Cardiac fibroblast (primary cell): Measurements from ENCODE around the gene DBF4B.

ENCODE experiments used
- DNase-seq, 2 donors: peaks; one replicate each; pipeline versions ENCODE4 v3.0.0 to v3.0.0-alpha.2; 2010; ENCODE audit warnings: low read depth in 2 of 2
- H3K4me3 ChIP-seq, 2 donors: replicated peaks in 1 of 2; 1 replicate in 1 of 2; 2 replicates in 1 of 2; pipeline ENCODE4 v1.5.1; 2011; ENCODE audit warnings: low read depth in 2 of 2, low read length in 2 of 2, mild to moderate bottlenecking in 2 of 2, moderate library complexity in 1 of 2
- TF ChIP-seq, protein P1 (sequence below): IDR thresholded peaks from one replicate; pipeline ENCODE4 v1.5.1; 2011; ENCODE audit warnings: low read depth, mild to moderate bottlenecking, low read length, inconsistent platforms

DBF4B gene, protein sequence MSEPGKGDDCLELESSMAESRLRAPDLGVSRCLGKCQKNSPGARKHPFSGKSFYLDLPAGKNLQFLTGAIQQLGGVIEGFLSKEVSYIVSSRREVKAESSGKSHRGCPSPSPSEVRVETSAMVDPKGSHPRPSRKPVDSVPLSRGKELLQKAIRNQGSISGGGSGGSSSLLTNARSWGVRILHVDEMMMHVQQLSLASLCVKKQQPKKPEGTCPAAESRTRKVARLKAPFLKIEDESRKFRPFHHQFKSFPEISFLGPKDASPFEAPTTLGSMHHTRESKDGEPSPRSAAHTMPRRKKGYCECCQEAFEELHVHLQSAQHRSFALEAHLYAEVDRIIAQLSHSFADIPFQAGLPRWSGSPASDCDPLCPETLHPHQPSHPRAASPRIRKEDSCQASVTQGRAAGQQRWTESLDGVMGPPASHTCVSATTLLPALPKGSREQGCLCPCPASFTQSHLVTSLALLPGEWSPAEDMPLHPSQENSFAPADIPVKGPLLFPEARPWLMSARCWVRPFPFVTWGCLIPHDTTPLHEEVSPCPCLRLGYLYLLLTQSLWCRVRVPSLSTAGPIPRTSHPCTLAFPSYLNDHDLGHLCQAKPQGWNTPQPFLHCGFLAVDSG

DNA sequence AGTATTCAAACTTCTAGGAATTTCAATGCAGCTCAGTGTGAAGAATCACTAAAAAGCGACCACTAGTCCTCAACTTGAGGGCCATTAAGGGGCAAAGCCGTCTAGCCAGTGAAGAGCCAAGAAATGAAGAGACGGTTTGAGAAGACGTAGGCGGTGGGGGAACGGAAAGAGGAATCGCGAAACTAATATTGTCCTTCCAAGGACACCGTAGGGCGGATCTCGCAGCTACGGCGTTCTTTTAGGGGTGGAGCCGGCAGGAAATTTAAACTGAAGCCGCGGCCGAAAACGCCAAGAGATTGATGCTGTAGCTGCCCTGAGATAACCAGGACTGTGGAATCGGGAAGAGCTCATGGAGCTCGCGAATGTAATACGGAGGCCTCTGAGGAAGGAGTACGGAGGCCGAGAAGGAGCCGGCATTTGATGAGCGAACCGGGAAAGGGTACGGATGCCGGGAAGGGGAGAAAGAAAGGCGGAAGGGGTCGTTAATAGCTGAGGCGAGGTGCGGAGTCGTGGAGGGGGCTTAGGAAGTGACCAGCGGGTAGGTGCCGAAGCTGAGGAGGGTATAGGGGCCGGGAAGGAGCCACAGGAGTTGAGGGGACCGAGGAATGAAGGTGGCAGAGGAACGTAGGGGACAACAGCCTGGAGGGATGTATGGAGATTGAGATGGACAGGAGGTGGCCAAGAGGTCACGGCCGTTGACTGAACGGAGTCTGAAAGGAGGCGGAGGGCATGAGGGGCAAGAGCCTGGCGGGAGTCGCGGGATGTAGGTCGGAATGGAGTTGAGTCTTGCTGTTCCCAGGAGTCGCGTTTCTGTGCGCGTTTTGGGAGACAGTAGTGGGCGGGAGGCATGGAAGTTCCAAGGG lies at the start of gene DBF4B:
DBF4B (plus strand) TSS at position 265 of the 863 bp plus-strand sequence; CDS start at position 421, 156 bp downstream.
- TF ChIP-seq, protein P1, sequence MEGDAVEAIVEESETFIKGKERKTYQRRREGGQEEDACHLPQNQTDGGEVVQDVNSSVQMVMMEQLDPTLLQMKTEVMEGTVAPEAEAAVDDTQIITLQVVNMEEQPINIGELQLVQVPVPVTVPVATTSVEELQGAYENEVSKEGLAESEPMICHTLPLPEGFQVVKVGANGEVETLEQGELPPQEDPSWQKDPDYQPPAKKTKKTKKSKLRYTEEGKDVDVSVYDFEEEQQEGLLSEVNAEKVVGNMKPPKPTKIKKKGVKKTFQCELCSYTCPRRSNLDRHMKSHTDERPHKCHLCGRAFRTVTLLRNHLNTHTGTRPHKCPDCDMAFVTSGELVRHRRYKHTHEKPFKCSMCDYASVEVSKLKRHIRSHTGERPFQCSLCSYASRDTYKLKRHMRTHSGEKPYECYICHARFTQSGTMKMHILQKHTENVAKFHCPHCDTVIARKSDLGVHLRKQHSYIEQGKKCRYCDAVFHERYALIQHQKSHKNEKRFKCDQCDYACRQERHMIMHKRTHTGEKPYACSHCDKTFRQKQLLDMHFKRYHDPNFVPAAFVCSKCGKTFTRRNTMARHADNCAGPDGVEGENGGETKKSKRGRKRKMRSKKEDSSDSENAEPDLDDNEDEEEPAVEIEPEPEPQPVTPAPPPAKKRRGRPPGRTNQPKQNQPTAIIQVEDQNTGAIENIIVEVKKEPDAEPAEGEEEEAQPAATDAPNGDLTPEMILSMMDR, result no peak
- peak within 1 kb of the TSS; percentile 76 to 94 for H3K4me3 ChIP-seq
- peak; percentile 94 to 95 for DNase-seq

- no peak for DNase-seq
- H3K4me3 ChIP-seq, result no peak overlapping the region
- TF ChIP-seq, protein P1, result no peak
Observed at GRCh38 chr17:44661835-44662234, 46.6 kb upstream of the DBF4B start.

DNA sequence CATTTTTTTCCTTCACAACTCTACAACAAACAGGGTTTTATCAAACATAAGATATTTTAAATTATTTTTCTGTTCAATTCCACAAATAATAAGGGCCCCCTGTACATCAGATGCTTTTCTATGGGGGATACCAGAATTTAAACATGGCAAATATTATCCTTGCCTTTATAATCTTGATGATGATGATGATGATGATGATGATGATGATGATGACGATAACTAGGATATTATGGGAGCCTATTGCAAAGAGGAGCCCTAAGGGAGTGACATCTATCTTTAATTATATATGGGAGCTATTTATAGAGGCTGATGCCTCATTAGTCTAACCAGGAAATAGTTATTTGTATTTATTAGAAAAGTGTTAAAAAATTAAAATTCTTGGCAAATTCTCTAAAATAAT lies 45.4 kb upstream of the DBF4B start:
- no peak for DNase-seq
- H3K4me3 ChIP-seq, result no peak overlapping the region
- TF ChIP-seq, protein P1, result no peak

DNA sequence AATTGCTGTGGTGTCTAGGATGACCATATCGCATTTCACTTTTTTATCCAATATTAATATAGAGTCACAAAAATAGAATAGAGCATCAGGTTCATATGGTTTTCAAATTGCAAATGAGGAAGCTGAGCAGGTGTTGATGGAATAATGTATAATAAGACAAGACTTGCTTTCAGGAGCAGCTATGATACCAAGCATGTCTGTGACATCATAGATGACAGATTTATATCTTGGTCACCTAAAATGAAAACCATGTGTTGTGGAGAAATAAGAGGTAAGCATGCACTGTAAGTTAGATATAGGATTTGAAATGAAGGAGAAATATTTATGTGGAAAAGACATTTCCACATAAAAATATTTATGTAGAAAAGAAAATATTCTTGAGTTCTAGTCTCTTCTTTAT lies 43.6 kb upstream of the DBF4B start:
- TF ChIP-seq, protein P1, result no peak
- no peak overlapping the region for H3K4me3 ChIP-seq
- no peak for DNase-seq

- TF ChIP-seq, protein P1, result no peak
- no peak for DNase-seq
- no peak overlapping the region for H3K4me3 ChIP-seq
Observed at GRCh38 chr17:44666006-44666405, 42.5 kb upstream of the DBF4B start.

- DNase-seq, result peak; percentile 53 to 55
- TF ChIP-seq, protein P1, result peak; percentile 68
Observed at GRCh38 chr17:44672479-44673093, 35.9 kb upstream of the DBF4B start.

More at GRCh38 chr17:44672479-44673093, 35.9 kb upstream of the DBF4B start:
- H3K4me3 ChIP-seq, result no peak overlapping the region
